Mesendoderm (in vitro differentiated cells): ENCODE data around the gene STARD8.
"Not testable (repeated sequence)": the region's sequence is repeated elsewhere in the genome, so short reads cannot be mapped to it uniquely, and the experiment has no call there.

Source experiments
- DNase-seq: peaks from one replicate; pipeline ENCODE4 v3.0.0; 2013
- H2AK5ac ChIP-seq: 2 replicates; pipeline ENCODE4 v1.6.1; 2013; ENCODE audit warnings: low read length, inconsistent platforms
- H2BK120ac ChIP-seq: 2 replicates; pipeline ENCODE4 v1.6.1; 2013; ENCODE audit warnings: low read depth, mild to moderate bottlenecking, low read length, moderate library complexity, mixed read lengths
- H2BK15ac ChIP-seq: replicated peaks from 2 replicates; pipeline ENCODE4 v1.6.1; 2013; ENCODE audit warnings: low read depth, mild to moderate bottlenecking, moderate library complexity
- H2BK5ac ChIP-seq: 2 replicates; pipeline ENCODE4 v1.6.1; 2013; ENCODE audit warnings: low read length, inconsistent platforms
- H3K18ac ChIP-seq: 2 replicates; pipeline ENCODE4 v1.6.1; 2013; ENCODE audit warnings: mild to moderate bottlenecking, low read length, mixed read lengths
- H3K23ac ChIP-seq: one replicate; pipeline ENCODE4 v1.6.1; 2013; ENCODE audit warnings: low read length
- H3K27ac ChIP-seq: 2 replicates; pipeline ENCODE4 v1.5.1; 2013; ENCODE audit warnings: low read depth, mild to moderate bottlenecking, inconsistent platforms, low read length, moderate library complexity
- H3K27me3 ChIP-seq: 2 replicates; pipeline ENCODE4 v1.6.1; 2013; ENCODE audit warnings: low read length, control low read depth, mild to moderate bottlenecking, inconsistent platforms; ENCODE audit not compliant: insufficient read depth, poor library complexity
- H3K36me3 ChIP-seq: 2 replicates; pipeline ENCODE4 v1.6.1; 2013; ENCODE audit warnings: low read length, inconsistent platforms; ENCODE audit not compliant: control insufficient read depth, insufficient read depth
- H3K4ac ChIP-seq: one replicate; pipeline ENCODE4 v1.6.1; 2013; ENCODE audit warnings: low read depth, mild to moderate bottlenecking, low read length, moderate library complexity
- H3K4me1 ChIP-seq: 2 replicates; pipeline ENCODE4 v1.6.1; 2013; ENCODE audit warnings: low read depth, low read length, inconsistent platforms; ENCODE audit not compliant: control insufficient read depth
- H3K4me2 ChIP-seq: 2 replicates; pipeline ENCODE4 v1.6.1; 2013; ENCODE audit warnings: low read length
- H3K4me3 ChIP-seq: 2 replicates; pipeline ENCODE4 v1.5.1; 2013; ENCODE audit warnings: mild to moderate bottlenecking, low read length
- H3K56ac ChIP-seq: one replicate; pipeline ENCODE4 v1.6.1; 2013; ENCODE audit warnings: low read length
- H3K79me1 ChIP-seq: 2 replicates; pipeline ENCODE4 v1.6.1; 2013; ENCODE audit warnings: low read length, inconsistent platforms
- H3K79me2 ChIP-seq: 2 replicates; pipeline ENCODE4 v1.6.1; 2013; ENCODE audit warnings: mild to moderate bottlenecking, low read length; ENCODE audit not compliant: control insufficient read depth, insufficient read depth
- H3K9ac ChIP-seq: 2 replicates; pipeline ENCODE4 v1.6.1; 2013; ENCODE audit warnings: low read length, inconsistent platforms
- H4K5ac ChIP-seq: one replicate; pipeline ENCODE4 v1.6.1; 2013; ENCODE audit warnings: low read length
- H4K8ac ChIP-seq: one replicate; pipeline ENCODE4 v1.6.1; 2013; ENCODE audit warnings: low read depth, mild to moderate bottlenecking, control low read depth, low read length, moderate library complexity
- WGBS: extraction: QIAGEN DNeasy Blood & Tissue Kit; methylation state at CpG from one replicate; pipeline ENCODE4 v1.1.7; 2013; ENCODE audit warnings: low lambda C conversion rate, missing lambda C conversion rate; ENCODE audit not compliant: insufficient coverage; ENCODE audit errors: extremely low coverage; 5-methylcytosine and 5-hydroxymethylcytosine counted together

STARD8 gene

DNA sequence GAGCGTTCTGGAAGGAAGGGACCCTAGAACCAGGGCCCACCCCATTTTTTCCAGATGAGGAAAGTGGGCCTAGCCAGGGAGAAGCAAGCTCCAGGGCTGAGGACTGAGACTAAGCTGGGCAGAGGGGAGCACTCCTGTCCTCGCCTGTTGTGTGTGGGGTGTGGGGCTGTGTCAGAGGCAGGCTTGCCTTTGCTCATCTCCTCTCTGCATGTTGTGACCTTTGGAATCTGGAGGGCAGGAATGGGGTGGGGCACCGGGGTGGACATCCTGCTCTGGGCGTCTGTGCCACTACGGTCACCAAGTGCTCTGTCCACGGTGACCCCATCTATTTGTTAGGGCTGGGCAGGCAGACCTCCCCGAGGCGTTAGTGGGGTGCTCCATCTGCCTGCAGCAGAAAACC is 41.5 kb downstream of the STARD8 start:
- H4K8ac ChIP-seq, H3K27me3 ChIP-seq, H2BK5ac ChIP-seq, H2AK5ac ChIP-seq, DNase-seq, H3K4me1 ChIP-seq, H3K27ac ChIP-seq, H3K79me1 ChIP-seq, H3K36me3 ChIP-seq, H3K9ac ChIP-seq, H3K18ac ChIP-seq, H3K4ac ChIP-seq, H4K5ac ChIP-seq, H3K4me2 ChIP-seq, H3K56ac ChIP-seq, H3K23ac ChIP-seq, H3K4me3 ChIP-seq, H3K79me2 ChIP-seq, H2BK15ac ChIP-seq, H2BK120ac ChIP-seq: not testable (repeated sequence)
- WGBS: no CpG with 5 or more reads among the region's 8 CpGs

DNA sequence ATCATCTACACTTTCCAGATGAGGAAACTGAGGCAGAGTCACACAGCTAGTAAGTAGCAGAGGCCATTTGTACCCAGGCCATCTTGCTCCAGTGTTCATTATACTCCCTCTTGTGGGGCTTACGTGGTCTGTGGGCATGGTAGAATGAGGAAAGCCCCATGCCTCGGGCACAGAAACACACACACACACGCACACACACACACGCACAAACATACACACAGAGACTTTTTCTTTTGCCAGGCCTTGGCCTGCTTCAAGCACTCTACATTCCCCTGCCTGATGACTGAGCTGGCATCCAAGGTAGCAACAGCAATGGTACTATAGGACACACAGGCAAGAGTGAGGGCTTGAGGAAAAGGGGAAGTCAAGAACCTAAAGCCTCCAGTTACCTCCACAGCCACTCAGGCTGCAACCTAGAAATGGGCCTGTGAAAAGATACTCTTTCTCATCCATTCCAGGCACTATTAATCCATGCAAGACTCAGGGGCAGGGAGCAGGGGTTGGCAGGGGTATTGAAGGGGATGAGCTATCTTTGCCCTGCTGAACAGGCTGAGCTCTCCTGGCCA is 43.6 kb downstream of the STARD8 start:
- H3K27ac ChIP-seq: no peak overlapping the region
- no peaks in the 10 kb centered on the region for H3K36me3 ChIP-seq
- no peak overlapping the region for H2BK15ac ChIP-seq
- no peak overlapping the region for H3K4me2 ChIP-seq
- H3K4ac ChIP-seq: no peak overlapping the region
- no CpG with 5 or more reads among the region's 4 CpGs for WGBS
- H2BK5ac ChIP-seq: no peak overlapping the region
- no peak overlapping the region for H3K9ac ChIP-seq
- H3K56ac ChIP-seq: no peak overlapping the region
- no peak overlapping the region for H4K5ac ChIP-seq
- H3K4me3 ChIP-seq: no peak overlapping the region
- no peak overlapping the region for H3K23ac ChIP-seq
- H3K27me3 ChIP-seq: no peaks in the 10 kb centered on the region
- no peak for DNase-seq
- no peak overlapping the region for H3K18ac ChIP-seq
- no peaks in the 10 kb centered on the region for H3K79me2 ChIP-seq
- H3K4me1 ChIP-seq: peaks cover 2% of the 10 kb centered on the region
- H4K8ac ChIP-seq: no peak overlapping the region
- H3K79me1 ChIP-seq: no peaks in the 10 kb centered on the region
- H2AK5ac ChIP-seq: no peak overlapping the region
- H2BK120ac ChIP-seq: no peak overlapping the region

DNA sequence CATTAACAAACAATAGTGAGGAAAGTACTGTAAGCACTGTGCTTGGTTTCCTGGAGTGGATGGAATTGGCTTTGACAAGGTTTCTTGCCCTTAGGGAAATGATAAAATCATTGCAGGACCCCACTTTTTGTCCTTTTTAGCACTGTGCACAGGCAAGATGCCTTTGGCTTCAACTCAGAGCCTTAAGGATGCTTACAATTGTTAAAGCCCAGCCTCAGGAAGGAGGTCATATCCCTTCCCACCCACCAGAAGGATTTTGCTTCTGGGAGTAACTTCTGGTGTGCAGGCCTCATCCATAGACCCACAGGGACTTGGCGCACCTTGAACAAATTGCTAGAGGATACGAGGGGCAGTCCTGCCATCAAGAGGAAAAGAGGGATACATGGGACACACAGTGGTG is 44.5 kb downstream of the STARD8 start:
- Histone ChIP-seq H3K27me3 (no peaks in the 10 kb centered on the region), H3K4me2 (no peak overlapping the region)
- no CpG with 5 or more reads among the region's 2 CpGs for WGBS

GRCh38 chrX:68692651-68693050 is 45.2 kb downstream of the STARD8 start:
- H3K27ac ChIP-seq: no peak overlapping the region
- H3K4me2 ChIP-seq: no peak overlapping the region
- no peak overlapping the region for H4K5ac ChIP-seq
- H4K8ac ChIP-seq: no peak overlapping the region
- no peak overlapping the region for H2BK120ac ChIP-seq
- H3K23ac ChIP-seq: no peak overlapping the region
- no peak overlapping the region for H3K4me3 ChIP-seq
- H3K79me2 ChIP-seq: no peaks in the 10 kb centered on the region
- H3K36me3 ChIP-seq: no peaks in the 10 kb centered on the region
- peaks cover 2% of the 10 kb centered on the region for H3K4me1 ChIP-seq
- H2AK5ac ChIP-seq: no peak overlapping the region
- no peaks in the 10 kb centered on the region for H3K27me3 ChIP-seq
- H2BK15ac ChIP-seq: no peak overlapping the region
- no peak overlapping the region for H3K4ac ChIP-seq
- H2BK5ac ChIP-seq: no peak overlapping the region
- H3K18ac ChIP-seq: no peak overlapping the region
- no peak overlapping the region for H3K9ac ChIP-seq
- no CpG with 5 or more reads among the region's 1 CpG for WGBS
- DNase-seq: no peak
- H3K56ac ChIP-seq: no peak overlapping the region
- no peaks in the 10 kb centered on the region for H3K79me1 ChIP-seq

More for the DNA sequence above, 44.5 kb downstream of the STARD8 start:
- Histone ChIP-seq H3K27ac (no peak overlapping the region), H3K79me1 (no peaks in the 10 kb centered on the region), H2BK120ac (no peak overlapping the region), H3K4me3 (no peak overlapping the region), H3K36me3 (no peaks in the 10 kb centered on the region), H2BK5ac (no peak overlapping the region), H4K5ac (no peak overlapping the region), H3K79me2 (no peaks in the 10 kb centered on the region), H3K4me1 (peaks cover 2% of the 10 kb centered on the region), H2AK5ac (no peak overlapping the region), H2BK15ac (no peak overlapping the region), H3K23ac (no peak overlapping the region), H3K4ac (no peak overlapping the region), H3K9ac (no peak overlapping the region), H3K56ac (no peak overlapping the region), H4K8ac (no peak overlapping the region), H3K18ac (no peak overlapping the region)
- DNase-seq: no peak

DNA sequence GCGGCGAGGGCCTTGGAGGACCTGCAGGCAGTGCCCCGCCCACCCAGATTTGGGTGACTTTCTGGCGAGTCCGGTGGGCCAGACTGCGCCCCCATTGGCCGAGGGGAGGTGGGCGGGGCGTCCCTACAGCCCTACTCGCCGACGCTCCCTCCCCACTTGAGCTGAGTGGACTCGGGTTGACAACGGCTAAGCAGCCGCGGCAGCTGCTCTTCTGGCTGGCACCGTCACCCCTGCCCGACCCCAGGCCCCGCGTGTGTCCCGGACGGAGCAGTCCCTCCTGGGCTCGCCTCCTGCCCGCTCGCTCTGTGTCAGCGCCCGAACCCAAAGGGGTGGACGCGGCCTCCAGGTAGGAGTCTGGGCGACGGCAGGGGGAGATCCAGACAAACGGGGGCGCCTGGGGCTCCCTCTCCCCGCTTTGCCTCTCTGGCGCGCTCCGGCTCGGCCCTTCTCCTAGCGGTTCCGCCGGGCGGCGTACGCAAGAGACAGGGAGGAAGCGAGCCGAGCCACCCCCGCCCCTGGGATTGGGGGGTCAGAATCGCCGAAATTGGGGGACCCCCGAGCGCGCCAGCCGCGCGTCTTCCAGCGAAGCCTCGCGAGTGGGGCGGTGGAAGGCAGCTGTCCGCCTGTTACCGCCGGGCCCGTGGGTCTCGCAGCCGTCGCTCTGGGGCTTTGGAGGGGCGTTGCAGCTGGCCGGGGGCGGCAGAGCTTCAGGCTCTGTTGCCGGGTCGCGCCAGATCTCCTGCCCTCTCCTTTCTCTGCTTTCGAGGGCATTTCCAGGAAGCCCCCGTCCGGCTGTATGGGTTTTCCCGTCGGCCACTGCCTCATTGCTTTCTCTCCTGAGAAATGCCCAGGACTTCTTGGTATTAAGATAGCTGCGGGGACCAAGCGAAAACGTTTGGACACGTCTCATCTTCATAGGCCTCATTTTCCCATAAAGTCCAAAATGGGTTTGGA is 46.3 kb downstream of the STARD8 start:
- Histone ChIP-seq H3K27me3 (no peaks in the 10 kb centered on the region), H3K56ac (peak overlapping the region; percentile 67), H3K27ac (no peak overlapping the region), H3K4me3 (peak overlapping the region; percentile 32), H3K4ac (no peak overlapping the region), H3K18ac (peak overlapping the region; percentile 60), H4K5ac (no peak overlapping the region), H3K4me2 (peak overlapping the region; percentile 42), H3K79me1 (no peaks in the 10 kb centered on the region), H3K79me2 (no peaks in the 10 kb centered on the region), H3K36me3 (no peaks in the 10 kb centered on the region), H3K9ac (peak overlapping the region; percentile 70), H2BK120ac (no peak overlapping the region), H2AK5ac (no peak overlapping the region), H2BK15ac (no peak overlapping the region), H3K4me1 (peaks cover 2% of the 10 kb centered on the region), H4K8ac (no peak overlapping the region), H3K23ac (no peak overlapping the region), H2BK5ac (no peak overlapping the region)
- peak; percentile 89 for DNase-seq
- WGBS: no CpG with 5 or more reads among the region's 81 CpGs
